ENCODE results near the gene C10orf105. TPM values are rescaled to one million over a fixed set of nuclear protein-coding genes. Genes with fewer than 3 reads are reported as not detected.

C10orf105 gene
- total and polyA plus RNA-seq, 2 of the 13 experiments (the other 11 are each of a cell fraction or from before 2014, with no cell fraction given): not detected

DNA sequence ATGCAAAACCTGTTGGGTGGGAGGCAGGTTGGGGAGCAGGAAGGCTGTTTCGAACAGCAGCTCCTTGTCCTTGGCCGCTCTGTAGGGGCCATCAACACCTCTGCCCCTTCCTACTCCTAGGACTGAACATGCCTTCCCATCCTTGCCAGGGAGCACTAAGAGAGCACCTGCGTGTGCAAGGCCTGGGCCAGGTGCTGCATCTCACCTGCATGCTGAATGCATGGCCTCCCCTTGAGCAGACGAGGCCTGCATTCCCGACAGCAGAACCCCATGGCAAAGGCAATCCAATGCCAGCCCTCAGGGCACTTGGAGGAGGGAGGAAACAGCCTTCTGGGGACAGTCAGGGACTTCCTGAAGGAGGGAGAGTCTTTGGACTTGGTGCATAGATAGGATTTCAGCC is 42.7 kb upstream of the C10orf105 start:
- in situ Hi-C loops (cut with HindIII; ENCODE audit: extremely low pct_ligation_motif_present, low pct_unique_long_range_greater_than_20kb) (no loop called here), intact Hi-C loops (cut with micrococcal nuclease; ENCODE audit: unreplicated experiment) (no loop called here)
- no peak overlapping the region for H3K9ac ChIP-seq (ENCODE audit: insufficient read depth, low read depth, low read length)
- no TSS peak for BruUV-seq (replicated peaks)
- no peak overlapping the region for H3K4me2 ChIP-seq (ENCODE audit: low read depth, low read length)
- no peak for FAIRE-seq
- H3K4me1 ChIP-seq (ENCODE audit: insufficient read depth, low read length): peaks cover 35% of the 10 kb centered on the region
- CTCF ChIA-PET (ENCODE audit: low intra/inter-chr PET ratio, low total read pairs): no interaction called here
- no peak for ATAC-seq
- POLR2A ChIA-PET: no interaction called here
- no peaks in the 10 kb centered on the region for H3K9me3 ChIP-seq (ENCODE audit: low read length)
- H3K4me3 ChIP-seq (replicated peaks in 1 of 3; ENCODE audit: insufficient read depth in 1 of 3, low read depth in 2 of 3, low read length in 3 of 3): no peak overlapping the region
- no peak for DNase-seq (ENCODE audit: low spot score)
- TF ChIP-seq ZNF280B (CRISPR knock-in tag; IDR thresholded peaks at IDR 0.05; ENCODE audit: borderline replicate concordance) (no peak), ISX (CRISPR knock-in tag; conservative IDR thresholded peaks at IDR 0.05) (no peak), TCF7L2 (IDR thresholded peaks at IDR 0.05; ENCODE audit: low read depth, low read length) (no peak), NCOA5 (CRISPR knock-in tag; IDR thresholded peaks at IDR 0.05) (no peak), RBAK (CRISPR knock-in tag; IDR thresholded peaks at IDR 0.05) (no peak), SOX13 (IDR thresholded peaks at IDR 0.05) (no peak), SOX13 (CRISPR knock-in tag; conservative IDR thresholded peaks at IDR 0.05 in 1 of 2, IDR thresholded peaks at IDR 0.05 in 1 of 2) (no peak), ZNF260 (CRISPR knock-in tag; IDR thresholded peaks at IDR 0.05; ENCODE audit: borderline replicate concordance, low read depth) (no peak), ZNF564 (CRISPR knock-in tag; IDR thresholded peaks at IDR 0.05) (no peak), TBP (CRISPR knock-in tag; IDR thresholded peaks at IDR 0.05) (no peak), ZNF572 (CRISPR knock-in tag; IDR thresholded peaks at IDR 0.05) (no peak), GABPA (IDR thresholded peaks at IDR 0.05; ENCODE audit: low read depth, low read length) (no peak), GABPA (CRISPR knock-in tag; IDR thresholded peaks at IDR 0.05; ENCODE audit: low read depth) (no peak), MYPOP (CRISPR knock-in tag; IDR thresholded peaks at IDR 0.05) (no peak), SUZ12 (IDR thresholded peaks at IDR 0.05; ENCODE audit: low read depth, low read length) (no peak), ZMAT5 (CRISPR knock-in tag; IDR thresholded peaks at IDR 0.05; ENCODE audit: borderline replicate concordance, low read depth) (no peak), ZNF124 (CRISPR knock-in tag; IDR thresholded peaks at IDR 0.05) (no peak)
- TF ChIP-seq, protein P1, sequence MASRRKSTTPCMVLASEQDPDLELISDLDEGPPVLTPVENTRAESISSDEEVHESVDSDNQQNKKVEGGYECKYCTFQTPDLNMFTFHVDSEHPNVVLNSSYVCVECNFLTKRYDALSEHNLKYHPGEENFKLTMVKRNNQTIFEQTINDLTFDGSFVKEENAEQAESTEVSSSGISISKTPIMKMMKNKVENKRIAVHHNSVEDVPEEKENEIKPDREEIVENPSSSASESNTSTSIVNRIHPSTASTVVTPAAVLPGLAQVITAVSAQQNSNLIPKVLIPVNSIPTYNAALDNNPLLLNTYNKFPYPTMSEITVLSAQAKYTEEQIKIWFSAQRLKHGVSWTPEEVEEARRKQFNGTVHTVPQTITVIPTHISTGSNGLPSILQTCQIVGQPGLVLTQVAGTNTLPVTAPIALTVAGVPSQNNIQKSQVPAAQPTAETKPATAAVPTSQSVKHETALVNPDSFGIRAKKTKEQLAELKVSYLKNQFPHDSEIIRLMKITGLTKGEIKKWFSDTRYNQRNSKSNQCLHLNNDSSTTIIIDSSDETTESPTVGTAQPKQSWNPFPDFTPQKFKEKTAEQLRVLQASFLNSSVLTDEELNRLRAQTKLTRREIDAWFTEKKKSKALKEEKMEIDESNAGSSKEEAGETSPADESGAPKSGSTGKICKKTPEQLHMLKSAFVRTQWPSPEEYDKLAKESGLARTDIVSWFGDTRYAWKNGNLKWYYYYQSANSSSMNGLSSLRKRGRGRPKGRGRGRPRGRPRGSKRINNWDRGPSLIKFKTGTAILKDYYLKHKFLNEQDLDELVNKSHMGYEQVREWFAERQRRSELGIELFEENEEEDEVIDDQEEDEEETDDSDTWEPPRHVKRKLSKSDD (CRISPR knock-in tag; IDR thresholded peaks at IDR 0.05; ENCODE audit: low read depth): no peak
- WGBS (ENCODE audit: low lambda C conversion rate): 32% methylated on average over 4 of the region's 5 CpGs
- H4K20me1 ChIP-seq (ENCODE audit: insufficient read depth, low read length): no peaks in the 10 kb centered on the region
- no peaks in the 10 kb centered on the region for H3K79me2 ChIP-seq (ENCODE audit: insufficient read depth, low read length)
- H3K27me3 ChIP-seq (ENCODE audit: control insufficient read depth in 1 of 2, insufficient read depth in 2 of 2, low read length in 2 of 2): peaks cover 7 to 26% of the 10 kb centered on the region in 2 experiments; a peak in 4 of 5 replicates
- no peak overlapping the region for H2AFZ ChIP-seq (ENCODE audit: low read length)
- H3K27ac ChIP-seq (ENCODE audit: extremely low read length, insufficient read depth, low read length): no peak overlapping the region
- no peaks in the 10 kb centered on the region for H3K36me3 ChIP-seq (replicated peaks in 1 of 2; ENCODE audit: control insufficient read depth in 1 of 2, insufficient read depth in 2 of 2, low read length in 2 of 2)
